SJCRH30 (cell line): ENCODE data around the gene APEH. TPM values are rescaled to one million over a fixed set of nuclear protein-coding genes. Genes with fewer than 3 reads are reported as not detected.
A peak's percentile ranks its signal among the peaks of the same experiment; 100 is the strongest.

Experiments
- DNase-seq, 2 experiments: peaks; one replicate each; pipeline ENCODE4 v3.0.0-alpha.2; 2015 to 2020
- H3K27ac ChIP-seq: fragments of 250-450 bp; sonication (Bioruptor Pico); 2 replicates; pipeline ENCODE4 v1.5.1; 2020; ENCODE audit warnings: mild to moderate bottlenecking, moderate library complexity
- H3K27me3 ChIP-seq: fragments of 250-450 bp; sonication (Bioruptor Pico); 2 replicates; pipeline ENCODE4 v1.5.1; 2020; ENCODE audit warnings: mild to moderate bottlenecking, moderate library complexity
- H3K36me3 ChIP-seq: fragments of 250-450 bp; sonication (Bioruptor Pico); 2 replicates; pipeline ENCODE4 v1.5.1; 2020; ENCODE audit warnings: mild to moderate bottlenecking, moderate library complexity
- H3K4me1 ChIP-seq: fragments of 250-450 bp; sonication (Bioruptor Pico); 2 replicates; pipeline ENCODE4 v1.5.1; 2020; ENCODE audit warnings: mild to moderate bottlenecking, moderate library complexity
- H3K4me3 ChIP-seq: fragments of 250-450 bp; sonication (Bioruptor Pico); 2 replicates; pipeline ENCODE4 v1.5.1; 2020; ENCODE audit warnings: mild to moderate bottlenecking, moderate library complexity
- H3K9me3 ChIP-seq: fragments of 250-450 bp; sonication (Bioruptor Pico); replicated peaks from 2 replicates; pipeline ENCODE4 v1.5.1; 2020; ENCODE audit warnings: mild to moderate bottlenecking, moderate library complexity
- total RNA-seq: library from RNA; depleted of rRNA; stranded (reverse); fragments of >200 nt; shearing (Covaris generic); gene quantifications from 2 replicates; pipeline ENCODE4 v1.2.3, GENCODE V29; 2014

The APEH gene
- total RNA-seq, 1 experiment from 2014 or later = 61.8 TPM

DNA sequence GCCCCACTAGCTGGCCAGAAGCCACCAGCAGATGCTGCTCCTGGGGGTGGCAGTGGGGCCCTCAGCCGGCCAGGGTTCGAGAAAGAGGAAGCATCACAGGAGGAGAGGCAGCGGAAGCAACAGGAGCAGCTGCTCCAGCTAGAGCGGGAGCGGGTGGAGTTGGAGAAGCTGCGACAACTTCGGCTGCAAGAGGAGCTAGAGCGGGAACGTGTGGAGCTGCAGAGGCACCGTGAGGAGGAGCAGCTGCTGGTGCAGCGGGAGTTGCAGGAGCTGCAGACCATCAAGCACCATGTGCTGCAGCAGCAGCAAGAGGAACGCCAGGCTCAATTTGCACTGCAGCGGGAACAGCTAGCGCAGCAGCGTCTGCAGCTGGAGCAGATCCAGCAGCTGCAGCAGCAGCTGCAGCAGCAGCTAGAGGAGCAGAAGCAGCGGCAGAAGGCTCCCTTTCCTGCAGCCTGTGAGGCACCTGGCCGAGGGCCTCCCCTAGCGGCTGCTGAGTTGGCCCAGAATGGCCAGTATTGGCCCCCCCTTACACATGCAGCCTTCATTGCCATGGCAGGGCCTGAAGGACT lies 17.5 kb upstream of the APEH start:
- Histone ChIP-seq H3K4me1 (no peaks in the 10 kb centered on the region; the same call in 1 of the 2 replicates), H3K9me3 (no peaks in the 10 kb centered on the region), H3K36me3 (no peaks in the 10 kb centered on the region), H3K27ac (no peak overlapping the region), H3K4me3 (no peak overlapping the region), H3K27me3 (no peaks in the 10 kb centered on the region)
- DNase-seq = peak; percentile 54 to 58

DNA sequence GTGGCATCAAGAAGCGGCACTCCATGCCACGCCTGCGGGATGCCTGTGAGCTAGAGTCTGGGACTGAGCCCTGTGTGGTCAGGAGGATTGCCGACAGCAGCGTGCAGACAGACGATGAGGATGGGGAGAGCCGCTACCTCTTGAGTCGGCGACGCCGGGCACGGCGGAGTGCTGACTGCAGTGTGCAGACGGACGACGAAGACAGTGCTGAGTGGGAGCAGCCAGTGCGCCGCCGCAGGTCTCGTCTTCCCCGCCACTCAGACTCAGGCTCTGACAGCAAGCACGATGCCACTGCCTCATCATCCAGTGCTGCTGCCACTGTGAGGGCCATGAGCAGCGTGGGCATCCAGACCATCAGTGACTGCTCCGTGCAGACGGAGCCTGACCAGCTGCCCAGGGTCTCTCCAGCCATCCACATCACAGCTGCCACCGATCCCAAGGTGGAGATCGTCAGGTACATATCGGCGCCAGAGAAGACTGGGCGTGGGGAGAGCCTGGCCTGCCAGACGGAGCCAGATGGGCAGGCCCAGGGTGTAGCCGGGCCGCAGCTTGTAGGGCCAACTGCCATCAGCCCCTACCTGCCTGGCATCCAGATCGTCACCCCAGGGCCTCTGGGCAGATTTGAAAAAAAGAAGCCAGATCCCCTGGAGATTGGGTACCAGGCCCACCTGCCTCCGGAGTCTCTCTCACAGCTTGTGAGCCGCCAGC lies 16.8 kb upstream of the APEH start:
- no peak overlapping the region for H3K27ac ChIP-seq
- no peaks in the 10 kb centered on the region for H3K36me3 ChIP-seq
- no peaks in the 10 kb centered on the region for H3K27me3 ChIP-seq
- no peak for DNase-seq
- H3K9me3 ChIP-seq = no peaks in the 10 kb centered on the region
- no peaks in the 10 kb centered on the region; the same call in 1 of the 2 replicates for H3K4me1 ChIP-seq
- H3K4me3 ChIP-seq = no peak overlapping the region

DNA sequence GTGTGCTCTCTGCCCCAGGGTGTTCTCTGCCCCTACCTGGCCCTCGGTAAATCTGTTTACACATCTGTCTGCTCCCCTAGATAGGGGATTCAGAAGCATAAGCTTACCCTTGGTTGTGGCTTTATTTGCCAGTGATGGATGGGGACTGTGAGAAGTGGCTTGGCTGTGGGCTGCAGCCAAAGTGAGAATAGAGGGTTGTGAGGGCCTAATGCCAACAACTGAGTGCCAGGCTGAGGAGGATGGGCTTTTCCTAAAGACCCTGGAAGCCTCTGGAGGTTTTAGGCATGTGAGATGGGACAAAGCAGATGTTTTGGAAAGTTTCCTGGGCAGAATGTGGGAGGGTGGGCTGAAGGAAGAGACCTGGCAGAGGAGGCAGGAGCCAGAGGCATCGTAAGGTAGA lies 15.4 kb upstream of the APEH start:
- Histone ChIP-seq H3K36me3 (no peaks in the 10 kb centered on the region), H3K4me3 (no peak overlapping the region), H3K9me3 (no peaks in the 10 kb centered on the region), H3K27ac (no peak overlapping the region), H3K27me3 (no peaks in the 10 kb centered on the region), H3K4me1 (no peaks in the 10 kb centered on the region; the same call in 1 of the 2 replicates)
- DNase-seq = no peak

DNA sequence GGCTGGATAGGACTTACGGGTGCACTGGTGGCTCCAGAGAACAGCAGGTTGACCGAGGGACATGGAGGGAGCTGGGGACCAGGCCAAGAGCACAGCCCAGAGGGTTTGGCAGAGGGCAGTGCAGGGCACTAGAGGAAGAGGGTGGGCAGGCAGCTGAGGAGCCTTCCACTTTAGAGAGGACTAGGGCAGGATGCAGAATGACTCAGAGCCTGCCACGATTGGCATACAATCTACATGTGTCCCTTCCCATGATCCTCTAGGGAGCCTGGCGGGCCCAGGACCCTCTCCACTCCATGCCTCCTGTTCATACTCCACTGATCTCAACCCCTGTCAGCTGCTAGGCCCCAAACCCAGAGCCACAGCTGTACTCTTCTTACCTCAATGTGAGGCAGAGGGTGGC lies 14.4 kb upstream of the APEH start:
- Histone ChIP-seq H3K27me3 (no peaks in the 10 kb centered on the region), H3K9me3 (no peaks in the 10 kb centered on the region), H3K4me1 (no peaks in the 10 kb centered on the region; the same call in 1 of the 2 replicates), H3K36me3 (no peaks in the 10 kb centered on the region), H3K4me3 (no peak overlapping the region), H3K27ac (no peak overlapping the region)
- DNase-seq = no peak

DNA sequence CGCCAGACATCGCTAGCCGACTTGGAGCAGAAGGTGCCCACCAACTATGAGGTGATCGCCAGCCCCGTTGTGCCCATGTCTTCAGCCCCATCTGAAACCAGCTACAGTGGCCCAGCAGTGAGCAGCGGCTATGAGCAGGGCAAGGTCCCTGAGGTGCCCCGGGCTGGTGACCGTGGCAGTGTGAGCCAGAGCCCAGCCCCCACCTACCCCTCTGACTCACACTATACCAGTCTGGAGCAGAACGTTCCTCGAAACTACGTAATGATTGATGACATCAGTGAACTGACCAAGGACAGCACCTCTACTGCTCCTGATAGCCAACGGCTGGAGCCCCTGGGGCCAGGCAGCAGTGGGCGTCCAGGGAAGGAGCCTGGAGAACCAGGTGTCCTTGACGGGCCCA lies 12.9 kb upstream of the APEH start:
- no peak overlapping the region for H3K4me3 ChIP-seq
- no peak for DNase-seq
- no peaks in the 10 kb centered on the region; the same call in 1 of the 2 replicates for H3K4me1 ChIP-seq
- no peaks in the 10 kb centered on the region for H3K27me3 ChIP-seq
- no peak overlapping the region for H3K27ac ChIP-seq
- H3K9me3 ChIP-seq = no peaks in the 10 kb centered on the region
- H3K36me3 ChIP-seq = no peaks in the 10 kb centered on the region

DNA sequence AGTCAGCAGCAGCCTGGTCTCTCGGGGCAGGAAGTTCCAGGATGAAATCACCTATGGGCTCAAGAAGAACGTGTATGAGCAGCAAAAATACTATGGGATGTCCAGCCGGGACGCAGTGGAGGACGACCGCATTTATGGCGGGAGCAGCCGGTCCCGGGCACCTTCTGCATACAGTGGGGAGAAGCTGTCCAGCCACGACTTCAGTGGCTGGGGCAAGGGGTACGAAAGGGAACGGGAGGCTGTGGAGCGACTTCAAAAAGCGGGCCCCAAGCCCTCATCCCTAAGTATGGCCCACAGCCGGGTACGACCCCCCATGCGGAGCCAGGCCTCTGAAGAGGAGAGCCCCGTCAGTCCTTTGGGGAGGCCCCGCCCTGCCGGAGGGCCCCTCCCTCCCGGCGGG lies 12.1 kb upstream of the APEH start:
- Histone ChIP-seq H3K27me3 (no peaks in the 10 kb centered on the region), H3K9me3 (no peaks in the 10 kb centered on the region), H3K4me1 (no peaks in the 10 kb centered on the region), H3K36me3 (no peaks in the 10 kb centered on the region), H3K27ac (no peak overlapping the region), H3K4me3 (no peak overlapping the region)
- no peak for DNase-seq

DNA sequence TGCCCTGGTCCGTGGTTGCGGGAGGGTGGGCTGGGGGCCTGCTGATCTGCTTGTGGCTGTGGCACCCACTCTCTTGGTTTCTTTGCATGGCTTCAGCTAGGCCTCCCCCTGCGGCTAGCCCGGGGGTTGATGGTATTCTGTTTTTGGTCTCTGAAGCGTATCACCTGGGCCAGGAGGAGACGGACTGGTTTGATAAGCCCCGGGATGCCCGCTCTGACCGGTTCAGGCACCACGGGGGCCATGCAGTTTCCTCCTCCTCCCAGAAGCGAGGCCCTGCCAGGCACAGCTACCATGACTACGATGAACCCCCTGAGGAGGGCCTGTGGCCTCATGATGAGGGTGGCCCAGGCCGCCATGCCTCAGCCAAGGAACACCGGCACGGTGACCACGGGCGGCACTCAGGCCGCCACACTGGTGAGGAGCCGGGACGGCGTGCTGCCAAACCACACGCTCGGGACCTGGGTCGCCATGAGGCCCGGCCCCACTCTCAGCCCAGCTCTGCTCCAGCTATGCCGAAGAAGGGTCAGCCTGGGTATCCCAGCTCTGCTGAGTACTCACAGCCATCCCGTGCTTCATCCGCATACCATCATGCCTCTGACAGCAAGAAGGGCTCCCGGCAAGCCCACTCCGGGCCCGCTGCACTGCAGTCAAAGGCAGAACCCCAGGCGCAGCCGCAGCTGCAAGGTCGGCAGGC lies 11.3 kb upstream of the APEH start:
- Histone ChIP-seq H3K4me1 (no peaks in the 10 kb centered on the region), H3K9me3 (no peaks in the 10 kb centered on the region)
- no peak for DNase-seq

DNA sequence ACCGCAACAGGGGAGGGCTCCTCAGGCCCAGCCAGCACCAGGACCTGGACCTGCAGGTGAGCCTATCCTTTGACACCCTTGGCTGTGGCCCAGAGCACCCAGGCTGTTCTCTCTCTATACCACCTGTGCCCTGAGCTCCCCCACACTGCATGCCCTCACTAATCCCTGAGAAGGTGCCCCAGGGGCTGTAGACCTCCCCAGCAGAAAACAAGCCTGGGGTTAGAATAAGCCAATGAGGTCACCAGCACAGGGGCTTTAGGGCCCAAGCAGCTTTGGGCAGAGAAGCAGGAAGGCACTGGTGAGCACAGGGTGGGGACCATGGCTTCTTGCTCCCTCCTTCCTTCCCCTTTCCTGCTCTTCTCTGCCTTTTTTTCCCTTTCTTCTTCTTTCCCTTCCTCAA lies 10.3 kb upstream of the APEH start:
- no peaks in the 10 kb centered on the region for H3K4me1 ChIP-seq
- no peaks in the 10 kb centered on the region for H3K36me3 ChIP-seq
- no peak for DNase-seq
- H3K27me3 ChIP-seq = no peaks in the 10 kb centered on the region
- no peaks in the 10 kb centered on the region for H3K9me3 ChIP-seq
- H3K4me3 ChIP-seq = no peak overlapping the region
- no peak overlapping the region for H3K27ac ChIP-seq

More for the DNA sequence above, 11.3 kb upstream of the APEH start:
- Histone ChIP-seq H3K4me3 (no peak overlapping the region), H3K36me3 (no peaks in the 10 kb centered on the region), H3K27me3 (no peaks in the 10 kb centered on the region), H3K27ac (no peak overlapping the region)

DNA sequence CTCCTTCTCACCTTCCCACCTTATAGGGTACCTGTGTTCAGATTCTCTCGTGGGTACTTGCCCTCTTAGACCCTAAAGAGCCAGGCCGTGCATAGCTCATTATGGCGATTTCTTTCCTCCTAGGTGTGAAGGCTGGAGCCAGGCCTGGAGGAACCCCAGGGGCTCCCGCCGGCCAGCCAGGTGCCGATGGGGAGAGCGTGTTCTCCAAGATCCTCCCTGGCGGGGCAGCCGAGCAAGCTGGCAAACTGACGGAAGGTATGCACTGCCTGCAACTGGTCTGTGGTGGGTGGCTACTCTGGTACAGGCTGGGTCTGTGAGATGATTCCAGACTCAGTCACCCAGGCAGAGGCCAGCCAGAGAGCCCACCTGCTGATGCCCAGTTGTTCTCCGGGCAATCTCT lies 9.9 kb upstream of the APEH start:
- DNase-seq = no peak
- Histone ChIP-seq H3K4me3 (no peak overlapping the region), H3K27me3 (no peaks in the 10 kb centered on the region), H3K4me1 (no peaks in the 10 kb centered on the region), H3K36me3 (no peaks in the 10 kb centered on the region), H3K27ac (no peak overlapping the region), H3K9me3 (no peaks in the 10 kb centered on the region)

DNA sequence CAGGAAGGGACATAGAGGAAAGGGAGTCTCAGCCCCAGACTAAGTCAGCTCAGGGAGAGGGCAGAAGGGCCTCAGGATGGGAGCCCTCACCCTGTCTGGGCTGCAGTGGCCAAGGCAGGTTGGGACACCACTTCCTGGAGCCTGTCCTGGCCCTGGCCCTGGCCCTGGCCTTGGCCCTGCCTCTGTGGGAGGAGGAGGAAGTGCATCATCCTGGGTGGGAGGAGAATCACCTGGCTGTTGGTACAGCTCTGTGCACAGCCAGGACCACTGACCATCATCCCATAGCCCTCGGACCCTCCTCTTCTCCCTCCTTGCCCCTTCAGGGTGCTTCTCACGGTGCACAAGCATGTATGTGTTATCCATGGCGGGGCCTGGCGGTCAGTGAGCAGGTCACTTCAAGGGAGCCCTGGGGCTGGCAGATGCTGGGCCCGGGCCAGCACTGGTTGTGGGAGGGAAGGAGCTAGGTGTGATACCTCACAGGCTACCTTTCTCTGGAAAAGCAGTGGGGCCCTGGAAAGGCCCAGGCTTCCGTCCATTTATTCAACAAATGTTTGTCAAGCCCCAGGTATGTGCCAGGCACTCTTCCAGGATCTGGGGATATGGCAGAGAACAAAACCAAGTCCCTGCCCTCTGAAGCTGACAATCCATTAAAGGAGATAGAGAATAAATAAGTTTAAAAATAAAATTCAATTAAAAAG lies 8.2 kb upstream of the APEH start:
- Histone ChIP-seq H3K27me3 (no peaks in the 10 kb centered on the region), H3K27ac (no peak overlapping the region), H3K4me1 (no peaks in the 10 kb centered on the region), H3K9me3 (no peaks in the 10 kb centered on the region), H3K4me3 (no peak overlapping the region), H3K36me3 (no peaks in the 10 kb centered on the region)
- DNase-seq = no peak

DNA sequence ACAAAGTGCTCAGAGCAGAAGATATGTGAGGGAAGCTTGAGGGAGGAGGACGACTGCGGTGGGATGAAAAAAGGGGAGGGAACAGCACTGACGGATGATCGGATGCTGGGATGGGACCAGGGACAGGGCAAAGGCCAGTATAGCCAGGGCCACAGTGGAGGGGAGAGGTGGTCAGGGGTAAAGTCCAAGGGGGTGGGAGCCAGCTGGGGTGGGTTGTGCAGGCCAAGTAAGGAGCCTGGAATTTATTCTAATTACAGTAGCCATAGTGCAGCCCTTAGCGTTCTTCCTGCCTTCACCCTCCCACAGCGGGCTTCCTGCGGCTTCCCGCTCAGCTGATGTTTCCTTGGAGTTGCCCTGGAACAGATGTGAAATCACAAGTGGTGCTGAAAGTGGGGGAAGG lies 7.6 kb upstream of the APEH start:
- DNase-seq = peak in 1 of 2 experiments; percentile 18

DNA sequence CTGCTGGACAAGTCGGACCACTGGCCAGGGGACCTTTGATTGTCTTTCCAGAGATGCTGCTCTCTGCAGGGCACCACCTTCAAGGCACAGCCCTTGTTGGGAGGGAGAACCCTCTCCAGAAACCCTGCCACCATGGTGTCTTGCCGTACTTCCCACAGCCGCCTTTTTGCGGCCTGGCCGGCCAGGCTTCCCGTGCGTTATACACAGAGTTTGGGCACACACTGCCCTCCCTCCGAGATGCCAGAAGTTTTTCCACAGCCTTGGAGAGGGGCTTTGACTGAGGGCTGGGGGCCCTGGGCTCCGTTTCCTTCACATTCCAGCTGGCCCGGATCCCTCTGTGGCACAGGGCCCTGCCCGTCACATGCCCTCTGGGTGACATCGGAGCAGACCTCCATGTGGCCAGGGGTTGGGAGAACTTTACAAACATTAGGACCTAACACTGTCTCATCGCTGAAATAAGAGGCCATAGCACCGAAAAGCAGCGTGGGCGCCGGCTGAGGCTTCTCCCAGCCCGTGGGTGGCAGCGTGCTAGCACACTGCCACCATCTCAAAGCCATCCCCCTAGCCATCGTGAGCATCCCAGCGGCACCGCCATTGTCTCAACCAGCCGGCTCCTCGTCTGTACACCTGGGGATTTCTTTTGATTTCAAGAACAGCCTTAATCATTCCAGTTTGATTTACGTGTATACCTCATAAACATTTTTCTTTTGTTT lies 6.3 kb upstream of the APEH start:
- Histone ChIP-seq H3K9me3 (no peaks in the 10 kb centered on the region), H3K4me1 (no peaks in the 10 kb centered on the region), H3K36me3 (no peaks in the 10 kb centered on the region), H3K4me3 (no peak overlapping the region), H3K27ac (no peak overlapping the region), H3K27me3 (no peaks in the 10 kb centered on the region)
- DNase-seq = no peak

More for the DNA sequence above, 7.6 kb upstream of the APEH start:
- H3K4me3 ChIP-seq = no peak overlapping the region
- no peaks in the 10 kb centered on the region for H3K36me3 ChIP-seq
- H3K9me3 ChIP-seq = no peaks in the 10 kb centered on the region
- H3K4me1 ChIP-seq = no peaks in the 10 kb centered on the region
- H3K27me3 ChIP-seq = no peaks in the 10 kb centered on the region
- H3K27ac ChIP-seq = no peak overlapping the region

DNA sequence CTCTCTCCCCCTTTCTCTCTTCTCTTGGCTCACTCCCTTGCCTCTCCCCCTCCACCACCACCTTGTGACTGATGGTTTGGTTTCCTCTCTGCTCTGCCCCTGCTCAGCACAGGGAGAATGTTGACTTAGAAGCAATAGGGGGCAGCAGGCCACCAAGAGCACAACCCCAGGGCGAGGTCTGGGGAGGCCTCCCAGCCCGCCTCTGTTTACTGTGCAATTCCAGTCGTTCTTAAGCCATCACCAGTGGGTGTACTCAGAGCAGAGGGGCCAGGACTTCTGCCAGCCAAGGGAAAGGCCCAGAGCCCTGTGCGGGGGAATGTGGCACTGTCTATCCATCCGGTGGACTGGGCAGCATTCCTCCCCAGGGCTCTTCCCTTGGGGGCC lies 5.7 kb upstream of the APEH start:
- no peaks in the 10 kb centered on the region for H3K36me3 ChIP-seq
- DNase-seq = no peak
- H3K27me3 ChIP-seq = no peaks in the 10 kb centered on the region
- no peak overlapping the region for H3K27ac ChIP-seq
- H3K9me3 ChIP-seq = no peaks in the 10 kb centered on the region
- no peak overlapping the region for H3K4me3 ChIP-seq
- no peaks in the 10 kb centered on the region for H3K4me1 ChIP-seq

DNA sequence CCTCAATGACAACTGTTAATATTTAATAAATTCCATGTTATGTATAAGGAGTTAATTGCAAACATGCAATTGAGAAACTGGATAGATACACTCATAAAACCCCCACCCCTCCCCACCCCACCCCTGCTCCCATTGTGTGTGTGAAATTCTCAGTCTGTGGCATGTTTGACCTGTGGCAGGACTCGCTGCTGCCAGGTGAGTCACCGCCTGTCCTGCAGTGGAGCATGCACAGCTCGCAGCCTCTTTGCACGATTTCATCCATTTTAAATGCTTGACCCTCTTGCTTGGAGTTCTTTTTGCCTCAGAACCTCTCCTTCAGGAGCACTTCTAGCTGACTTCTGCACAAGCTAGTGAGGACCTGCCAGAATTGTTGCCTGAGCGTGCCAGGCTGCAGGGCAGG lies 5.3 kb upstream of the APEH start:
- Histone ChIP-seq H3K36me3 (no peaks in the 10 kb centered on the region), H3K27me3 (no peaks in the 10 kb centered on the region), H3K9me3 (no peaks in the 10 kb centered on the region), H3K4me3 (no peak overlapping the region), H3K27ac (no peak overlapping the region), H3K4me1 (no peaks in the 10 kb centered on the region)
- DNase-seq = no peak
